C4-2B (cell line): ENCODE results near the gene RB1.

ENCODE experiments used
- CTCF ChIP-seq: fragments of 450-650 bp; conservative IDR thresholded peaks from 2 replicates; pipeline ENCODE4 v1.5.1; 2017; ENCODE audit warnings: mild to moderate bottlenecking
- ZFX ChIP-seq: fragments of 450-650 bp; IDR thresholded peaks from 2 replicates; pipeline ENCODE4 v1.6.1; 2017

GRCh38 chr13:48434200-48434599 is 130.6 kb downstream of the RB1 start:
- no peak for TF ChIP-seq CTCF
- TF ChIP-seq ZFX, result no peak
